Ovary (tissue), 3 donors: ENCODE measurements around the gene SLC38A9.

Experiments
- CTCF ChIP-seq, 3 donors: fragments of 450-650 bp in 2 of 3; fragments of 200-600 bp in 1 of 3; IDR thresholded peaks; one replicate each; pipeline versions ENCODE4 v1.5.1 to v1.8.0; 2016 to 2022; ENCODE audit warnings: antibody characterized with exemption in 3 of 3, mild to moderate bottlenecking in 1 of 3
- EP300 ChIP-seq: sonication (generic); formaldehyde crosslinking; IDR thresholded peaks from one replicate; pipeline ENCODE4 v1.6.1; 2017; ENCODE audit warnings: antibody characterized with exemption
- donor health status: DM: no; HTN: no; CAD: no.

- TF ChIP-seq CTCF (IDR thresholded peaks at IDR 0.05): no peak
- no peak for TF ChIP-seq EP300
These were observed 74.1 kb downstream of the SLC38A9 start for GRCh38 chr5:55638051-55638450.
